NCI-H1092 (cell line): Measurements from ENCODE around the gene ELL2.
"Not testable (repeated sequence)": the region's sequence is repeated elsewhere in the genome, so short reads cannot be mapped to it uniquely, and the experiment has no call there.

Experiments
- DNase-seq: peaks from one replicate; lab custom pipeline; 2025; lab: John Stamatoyannopoulos, UW

ELL2 gene

DNA sequence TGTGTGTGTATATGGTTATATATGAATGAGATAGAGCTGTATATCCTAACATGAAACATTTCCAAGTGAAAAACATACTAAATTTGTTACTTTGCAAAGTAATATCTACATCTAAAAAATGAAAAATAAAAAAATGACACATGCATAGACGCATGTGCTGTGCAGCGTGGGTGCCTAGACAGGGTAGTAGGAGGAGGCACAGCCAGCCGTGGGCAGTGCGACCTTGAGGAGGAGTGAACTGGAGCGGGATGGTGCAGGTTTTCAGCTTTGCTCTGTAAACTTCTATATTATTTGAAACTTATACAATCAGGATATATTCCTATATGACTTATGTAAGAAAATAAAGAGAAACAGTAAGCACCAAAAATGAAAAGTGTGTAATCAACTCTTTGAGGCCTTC lies 124.2 kb downstream of the ELL2 start:
- DNase-seq: no peak

DNA sequence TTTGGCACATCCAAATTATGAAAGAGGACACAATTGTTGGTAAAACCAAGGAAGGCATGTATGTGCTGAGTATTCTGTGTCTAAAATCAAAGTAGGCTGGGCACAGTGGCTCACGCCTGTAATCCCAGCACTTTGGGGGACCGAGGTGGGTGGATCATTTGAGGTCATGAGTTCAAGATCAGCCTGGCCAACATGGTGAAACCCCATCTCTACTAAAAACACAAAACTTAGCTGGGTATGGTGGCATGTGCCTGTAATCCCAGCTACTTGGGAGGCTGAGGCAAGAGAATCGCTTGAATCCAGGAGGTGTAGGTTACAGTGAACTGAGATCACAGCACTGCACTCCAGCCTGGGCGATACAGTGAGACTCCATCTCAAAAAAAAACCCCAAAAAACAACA lies 124.7 kb downstream of the ELL2 start:
- DNase-seq: not testable (repeated sequence)

- DNase-seq: no peak
Measured at GRCh38 chr5:95836544-95836943, 125.1 kb downstream of the ELL2 start.

DNA sequence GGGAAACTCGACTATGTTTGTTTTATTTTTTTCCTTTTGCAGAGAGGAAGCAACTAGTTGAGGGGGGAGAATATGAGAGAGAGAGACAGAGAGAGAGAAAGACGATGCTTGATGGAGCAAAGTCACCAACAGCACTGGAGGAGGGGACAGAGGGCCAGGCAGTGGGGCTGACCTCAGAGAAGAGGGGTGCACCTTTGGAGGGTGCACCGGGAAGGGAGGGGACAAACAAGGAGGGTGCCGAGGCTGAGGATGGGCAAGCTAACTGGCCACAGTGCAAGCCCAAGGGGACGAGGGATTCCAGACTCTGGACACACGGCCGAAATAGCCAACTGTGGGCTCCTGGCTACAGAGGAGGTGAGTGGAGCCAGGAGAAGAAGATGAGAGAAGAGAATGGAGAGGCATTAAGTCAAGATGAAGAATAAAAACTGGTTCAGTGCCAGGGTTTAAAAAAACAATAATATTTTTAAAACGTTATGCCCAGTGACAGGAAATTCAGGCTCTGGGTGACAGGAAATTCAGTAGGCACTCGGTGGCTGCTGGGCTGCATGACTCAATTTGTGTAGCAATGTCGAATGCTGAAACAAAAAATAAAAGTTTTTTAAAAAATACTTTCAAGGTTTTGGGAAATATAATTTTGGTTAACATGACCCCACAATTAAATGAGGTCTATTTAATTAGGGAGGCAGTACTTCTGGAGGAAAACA lies 125.8 kb downstream of the ELL2 start:
- no peak for DNase-seq
